ENCODE measurements around the gene CGNL1. TPM values are rescaled to one million over a fixed set of nuclear protein-coding genes. Genes with fewer than 3 reads are reported as not detected.

CGNL1 gene
- total RNA-seq, 1 donor: 0.90 TPM

- no peak overlapping the region for H3K4me3 ChIP-seq (ENCODE audit: low read depth, low read length)
- no peak for TF ChIP-seq CTCF (IDR thresholded peaks at IDR 0.05; ENCODE audit: insufficient read depth, low read length)
- DNase-seq (ENCODE audit: low read depth): no peak
Observed at GRCh38 chr15:57582090-57582489, 205.8 kb downstream of the CGNL1 start.

- no peak for DNase-seq (ENCODE audit: low read depth)
- TF ChIP-seq CTCF (IDR thresholded peaks at IDR 0.05; ENCODE audit: insufficient read depth, low read length): no peak
Observed at GRCh38 chr15:57583282-57583681, 207.0 kb downstream of the CGNL1 start.

GRCh38 chr15:57583720-57584119 lies 207.4 kb downstream of the CGNL1 start:
- no peak for DNase-seq (ENCODE audit: low read depth)
- H3K4me3 ChIP-seq (ENCODE audit: low read depth, low read length): no peak overlapping the region
- no peak for TF ChIP-seq CTCF (IDR thresholded peaks at IDR 0.05; ENCODE audit: insufficient read depth, low read length)

More at GRCh38 chr15:57583282-57583681, 207.0 kb downstream of the CGNL1 start:
- no peak overlapping the region for H3K4me3 ChIP-seq (ENCODE audit: low read depth, low read length)

GRCh38 chr15:57586661-57587424 lies 210.5 kb downstream of the CGNL1 start:
- DNase-seq (ENCODE audit: low read depth): no peak
- H3K4me3 ChIP-seq (ENCODE audit: low read depth, low read length): no peak overlapping the region
- no peak for TF ChIP-seq CTCF (IDR thresholded peaks at IDR 0.05; ENCODE audit: insufficient read depth, low read length)

- no peak overlapping the region for H3K4me3 ChIP-seq (ENCODE audit: low read depth, low read length)
- DNase-seq (ENCODE audit: low read depth): no peak
- TF ChIP-seq CTCF (IDR thresholded peaks at IDR 0.05; ENCODE audit: insufficient read depth, low read length): no peak
Observed at GRCh38 chr15:57589281-57589680, 213.0 kb downstream of the CGNL1 start.

GRCh38 chr15:57589754-57590153 lies 213.4 kb downstream of the CGNL1 start:
- no peak for TF ChIP-seq CTCF (IDR thresholded peaks at IDR 0.05; ENCODE audit: insufficient read depth, low read length)
- no peak for DNase-seq (ENCODE audit: low read depth)
- H3K4me3 ChIP-seq (ENCODE audit: low read depth, low read length): no peak overlapping the region

All from fibroblast of the aortic adventitia (primary cell).